Left lung (tissue), 10 donors: ENCODE measurements around the gene TMCC2. TPM values are rescaled to one million over a fixed set of nuclear protein-coding genes. Genes with fewer than 3 reads are reported as not detected.

ENCODE experiments used
- ATAC-seq: fragments of 200-7000 bp; cut with Tn5 transposase; one replicate; pipeline ENCODE4 v1.9.1; 2020; ENCODE audit warnings: moderate library complexity
- DNase-seq, 4 donors: peaks; one replicate each; pipeline ENCODE4 v3.0.0-alpha.2; 2013 to 2020
- H3K27ac ChIP-seq, 2 donors: fragments of 200-600 bp; sonication (generic) in 1 of 2; one replicate each; pipeline versions ENCODE4 v1.5.0 to v1.8.0; 2020 to 2021
- H3K27me3 ChIP-seq, 2 donors: fragments of 200-600 bp; sonication (generic) in 1 of 2; one replicate each; pipeline versions ENCODE4 v1.5.0 to v1.8.0; 2020 to 2021
- H3K36me3 ChIP-seq, 2 donors: fragments of 200-600 bp; sonication (generic) in 1 of 2; one replicate each; pipeline versions ENCODE4 v1.5.0 to v1.8.0; 2020 to 2021
- H3K4me1 ChIP-seq, 2 donors: fragments of 200-600 bp; one replicate each; pipeline ENCODE4 v1.8.0; 2021
- H3K4me3 ChIP-seq, 2 donors: fragments of 200-600 bp; sonication (generic) in 1 of 2; one replicate each; pipeline versions ENCODE4 v1.5.0 to v1.8.0; 2020 to 2021; ENCODE audit warnings: mild to moderate bottlenecking in 1 of 2
- H3K9me3 ChIP-seq, 2 donors: fragments of 200-600 bp; sonication (generic) in 1 of 2; one replicate each; pipeline versions ENCODE4 v1.5.0 to v1.8.0; 2020 to 2021
- CTCF ChIP-seq, 2 donors: fragments of 200-600 bp; sonication (generic) in 1 of 2; IDR thresholded peaks; one replicate each; pipeline versions ENCODE4 v1.5.0 to v1.8.0; 2021; ENCODE audit warnings: antibody characterized with exemption in 2 of 2
- intact Hi-C, 2 donors: fragments of 100-400 bp; cut with DNase I; formaldehyde crosslinking; loops; one replicate each; pipeline versions ENCODE4 v1.11.2 to v1.14.2; 2022
- polyA plus RNA-seq, 6 donors: library from polyadenylated mRNA; unstranded; fragments of 120-200 nt; gene quantifications; one replicate each; pipeline ENCODE4 v1.2.1, GENCODE V29; 2013; ENCODE audit not compliant: insufficient read length in 6 of 6
- total RNA-seq, 2 donors: library from RNA; stranded (reverse); fragmentation: NEBNext Ultra II Directional; extraction: Animal tissue kit (Norgen Biotek cat#: 25700); gene quantifications; one replicate each; pipeline ENCODE4 v1.2.1, GENCODE V29; 2021
- donor health status: DM: no; HTN: yes; CAD: no.
- donor health status: DM: no; HTN: no; CAD: no.

Gene TMCC2
- total and polyA plus RNA-seq, 8 donors, result 3.4 to 17.2 (median 11.0) TPM

- TF ChIP-seq CTCF (IDR thresholded peaks at IDR 0.05), result no peak
- intact Hi-C loops, result no loop called here
- ATAC-seq, result peak; percentile 30
- Histone ChIP-seq H3K27me3 (no peaks in the 10 kb centered on the region), H3K9me3 (no peaks in the 10 kb centered on the region), H3K36me3 (no peaks in the 10 kb centered on the region), H3K4me1 (peaks cover 0 to 17% of the 10 kb centered on the region in 2 donors), H3K4me3 (no peak overlapping the region), H3K27ac (no peak overlapping the region)
- no peak for DNase-seq
Measured at GRCh38 chr1:205204552-205204951, 23.2 kb upstream of the TMCC2 start.

GRCh38 chr1:205205055-205205454 is 22.7 kb upstream of the TMCC2 start:
- Histone ChIP-seq H3K4me1 (peaks cover 1 to 22% of the 10 kb centered on the region in 2 donors), H3K36me3 (no peaks in the 10 kb centered on the region), H3K27me3 (no peaks in the 10 kb centered on the region), H3K4me3 (no peak overlapping the region), H3K9me3 (no peaks in the 10 kb centered on the region), H3K27ac (no peak overlapping the region)
- intact Hi-C loops, result no loop called here
- TF ChIP-seq CTCF (IDR thresholded peaks at IDR 0.05), result no peak
- ATAC-seq (no peak), DNase-seq (no peak)

- Histone ChIP-seq H3K27ac (no peak overlapping the region), H3K4me1 (peaks cover 5 to 37% of the 10 kb centered on the region in 2 donors), H3K4me3 (no peak overlapping the region), H3K27me3 (no peaks in the 10 kb centered on the region), H3K9me3 (no peaks in the 10 kb centered on the region), H3K36me3 (no peaks in the 10 kb centered on the region)
- TF ChIP-seq CTCF (IDR thresholded peaks at IDR 0.05), result no peak
- ATAC-seq (no peak), DNase-seq (no peak)
- intact Hi-C loops, result no loop called here
Measured at GRCh38 chr1:205208811-205209210, 18.9 kb upstream of the TMCC2 start.

- Histone ChIP-seq H3K27ac (peak overlapping the region; percentile 90 to 96), H3K27me3 (no peaks in the 10 kb centered on the region), H3K36me3 (no peaks in the 10 kb centered on the region), H3K4me3 (peak overlapping the region; percentile 73 to 78), H3K4me1 (peaks cover 5 to 35% of the 10 kb centered on the region in 2 donors), H3K9me3 (no peaks in the 10 kb centered on the region)
- intact Hi-C loops, result no loop called here
- ATAC-seq (peak; percentile 33), DNase-seq (peak in 2 of 4 donors; percentile 37 to 86)
- no peak for TF ChIP-seq CTCF (IDR thresholded peaks at IDR 0.05)
Measured at GRCh38 chr1:205210756-205211168, 17.0 kb upstream of the TMCC2 start.

GRCh38 chr1:205211169-205211838 is 16.4 kb upstream of the TMCC2 start, which contains the start of gene DSTYK:
Gene DSTYK (minus strand): TSS chr1:205211702. CDS start chr1:205211535, 167 bp downstream.
- H3K36me3 ChIP-seq, result no peaks in the 10 kb centered on the region
- H3K4me1 ChIP-seq, result peaks cover 5 to 35% of the 10 kb centered on the region in 2 donors
- no peak for TF ChIP-seq CTCF (IDR thresholded peaks at IDR 0.05)
- H3K27ac ChIP-seq, result peak within 1 kb of the TSS; percentile 90 to 96
- no peaks in the 10 kb centered on the region for H3K9me3 ChIP-seq
- no peaks in the 10 kb centered on the region for H3K27me3 ChIP-seq
- intact Hi-C loops, result no loop called here
- peak; percentile 97 for ATAC-seq
- DNase-seq, result peak; percentile 93 to 96 (median 96)
- H3K4me3 ChIP-seq, result peak within 1 kb of the TSS; percentile 73 to 78
